ENCODE results near the gene OR7G1.
"Not testable (repeated sequence)": the region's sequence is repeated elsewhere in the genome, so short reads cannot be mapped to it uniquely, and the experiment has no call there.

OR7G1 gene

DNA sequence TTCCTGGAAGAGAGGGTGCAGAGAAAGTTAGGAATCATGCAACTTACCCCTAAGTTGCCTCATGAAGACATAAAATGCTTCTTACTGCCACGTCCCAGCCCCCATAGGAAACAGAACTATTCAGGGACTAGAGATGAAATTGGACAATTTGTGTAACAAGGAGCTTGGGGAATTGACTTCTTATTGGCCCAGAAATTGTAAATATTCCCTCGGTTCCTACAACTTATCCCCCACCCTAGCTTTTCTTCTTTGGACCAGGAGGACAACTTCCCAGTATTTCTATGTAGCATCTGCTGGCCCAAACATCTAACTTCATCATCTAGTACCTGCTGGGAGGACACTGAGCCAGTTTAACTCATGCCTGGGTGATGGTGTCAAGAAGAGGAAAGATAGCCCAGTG is 28.8 kb downstream of the OR7G1 start, which contains the start of gene OR1M1:
TSS of gene OR1M1 (plus strand) at position 301 of the 400 bp plus-strand sequence. CDS start 6,184 bp downstream, outside the sequence.
- DNase-seq (ENCODE audit: low spot score): no peak
- no peak for TF ChIP-seq CTCF (IDR thresholded peaks at IDR 0.05; ENCODE audit: extremely low read depth, missing control alignments)

DNA sequence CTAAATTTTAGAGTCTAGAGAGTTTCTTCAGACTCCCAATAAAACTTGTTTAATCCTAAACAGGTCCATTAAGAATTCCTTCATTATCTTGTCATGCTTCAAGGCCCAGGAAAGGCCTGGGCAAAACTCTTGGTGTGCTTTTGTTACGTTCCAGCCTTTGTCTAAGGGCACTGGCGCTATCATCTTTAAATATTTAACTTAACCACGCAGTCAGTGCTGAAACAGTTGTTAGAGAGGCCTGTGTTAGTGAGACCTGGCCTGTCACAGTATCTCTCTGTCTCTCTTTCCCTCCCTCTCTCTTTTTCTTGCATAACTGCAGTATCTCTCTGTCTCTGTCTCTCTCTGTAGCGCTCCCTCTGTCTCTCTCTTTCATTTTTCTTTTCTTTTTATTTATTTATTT is 36.9 kb downstream of the OR7G1 start:
- no peak for TF ChIP-seq CTCF (IDR thresholded peaks at IDR 0.05; ENCODE audit: extremely low read depth, missing control alignments)
- DNase-seq (ENCODE audit: low spot score): no peak

- no peak for DNase-seq (ENCODE audit: low spot score)
- TF ChIP-seq CTCF (IDR thresholded peaks at IDR 0.05; ENCODE audit: extremely low read depth, missing control alignments): no peak
These were observed 38.7 kb downstream of the OR7G1 start for GRCh38 chr19:9076901-9077300.

DNA sequence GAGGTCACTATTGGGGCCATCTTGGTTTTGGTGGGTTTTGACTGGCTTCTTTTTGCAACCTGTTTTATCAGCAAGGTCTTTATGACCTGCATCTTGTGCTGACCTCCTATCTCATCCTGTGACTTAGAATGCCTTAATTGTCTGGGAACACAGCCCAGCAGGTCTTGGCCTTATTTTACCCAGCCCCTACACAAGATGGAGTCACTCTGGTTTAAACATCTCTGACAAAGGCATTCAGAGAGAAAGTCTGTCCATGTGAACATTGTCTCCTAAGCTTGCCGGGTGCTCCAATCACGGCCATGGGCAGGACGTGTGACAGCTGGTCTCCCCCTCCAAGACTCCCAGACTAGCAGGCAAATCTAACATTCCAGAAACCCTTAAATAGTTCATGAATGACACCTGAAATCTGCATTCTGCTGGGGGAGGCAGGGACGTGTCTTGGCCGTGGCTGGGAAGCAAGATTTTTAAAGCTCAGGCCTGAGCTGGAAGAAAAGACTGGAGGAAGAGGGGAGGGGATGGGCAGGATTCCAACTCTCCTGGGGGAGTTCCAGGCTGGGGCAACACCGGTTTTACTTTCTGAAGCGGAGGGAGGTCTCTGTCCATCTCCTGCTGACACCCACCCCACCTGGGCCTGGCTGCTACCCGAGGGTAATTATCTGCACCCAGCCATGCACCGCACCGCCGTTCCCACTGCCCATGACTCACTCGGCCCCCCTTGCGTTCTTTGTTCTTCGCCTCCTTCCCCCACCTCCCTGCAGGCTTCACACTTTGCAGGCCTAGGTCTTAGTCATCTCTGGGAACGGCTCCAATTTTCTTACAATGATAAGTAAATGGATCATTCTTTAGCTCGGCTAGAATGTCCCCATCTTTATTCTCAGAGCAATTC is 40.3 kb downstream of the OR7G1 start:
- DNase-seq (ENCODE audit: low spot score): no peak
- no peak for TF ChIP-seq CTCF (IDR thresholded peaks at IDR 0.05; ENCODE audit: extremely low read depth, missing control alignments)

GRCh38 chr19:9073806-9074205 is 41.8 kb downstream of the OR7G1 start:
- no peak for TF ChIP-seq CTCF (IDR thresholded peaks at IDR 0.05; ENCODE audit: extremely low read depth, missing control alignments)
- no peak for DNase-seq (ENCODE audit: low spot score)

DNA sequence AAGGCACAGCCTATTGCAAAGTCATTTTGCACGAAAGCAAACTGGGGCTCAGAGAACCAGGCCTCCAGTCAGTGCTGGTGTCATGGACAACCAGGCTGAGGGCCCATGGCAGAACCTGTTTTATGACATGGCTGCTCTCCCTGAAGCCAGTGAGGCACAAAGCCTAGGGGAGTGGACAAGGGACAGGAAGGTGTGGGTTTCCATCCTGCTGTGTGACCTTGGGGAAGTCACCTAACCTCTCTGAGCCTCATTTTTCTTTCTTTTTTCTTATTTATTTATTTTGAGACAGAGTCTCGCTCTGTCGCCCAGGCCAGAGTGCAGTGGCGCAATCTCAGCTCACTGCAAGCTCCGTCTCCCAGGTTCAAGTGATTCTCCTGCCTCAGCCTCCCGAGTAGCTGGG is 43.8 kb downstream of the OR7G1 start:
- not testable (repeated sequence) for DNase-seq (ENCODE audit: low spot score)

- DNase-seq (ENCODE audit: low spot score): no peak
- no peak for TF ChIP-seq CTCF (IDR thresholded peaks at IDR 0.05; ENCODE audit: extremely low read depth, missing control alignments)
These were observed 45.5 kb downstream of the OR7G1 start for GRCh38 chr19:9070066-9070465.
